ENCODE data around the gene NT5DC1. TPM values are rescaled to one million over a fixed set of nuclear protein-coding genes. Genes with fewer than 3 reads are reported as not detected.

NT5DC1 gene
- total RNA-seq, 4 donors from 2014 or later: 2.6 to 37.8 (median 6.5) TPM

- TF ChIP-seq CTCF (IDR thresholded peaks at IDR 0.05): no peak
- TF ChIP-seq POLR2A (IDR thresholded peaks at IDR 0.05): no peak
- Histone ChIP-seq H3K4me1 (peaks cover 5 to 11% of the 10 kb centered on the region in 2 donors), H3K36me3 (no peaks in the 10 kb centered on the region), H3K27ac (peak overlapping the region; percentile 93 to 94), H3K27me3 (no peaks in the 10 kb centered on the region), H3K9me3 (no peaks in the 10 kb centered on the region), H3K4me3 (no peak overlapping the region)
- no peak for DNase-seq
- intact Hi-C loops (cut with DNase I; ENCODE audit: low total_unique reads): no loop called here
Observed at GRCh38 chr6:116255246-116255800, 154.7 kb downstream of the NT5DC1 start.

DNA sequence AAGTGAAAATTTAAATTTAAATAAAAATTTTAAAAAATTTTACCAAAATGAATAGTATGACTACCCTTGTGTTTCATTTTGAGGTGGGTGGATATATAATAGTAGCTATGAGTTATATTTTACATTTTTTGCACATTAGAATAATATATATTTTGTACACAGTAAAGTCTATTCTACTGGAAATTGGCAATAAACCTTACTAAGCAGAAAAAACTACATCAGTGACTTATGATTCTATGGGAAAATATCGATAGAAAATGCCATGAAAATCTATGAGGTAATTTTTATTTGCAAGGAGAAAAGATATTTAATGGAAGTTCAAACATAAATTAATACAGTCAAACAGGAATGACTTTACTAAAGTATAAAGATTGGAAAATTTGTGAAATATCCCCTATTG lies 156.0 kb downstream of the NT5DC1 start:
- intact Hi-C loops (cut with DNase I; ENCODE audit: low total_unique reads): no loop called here
- DNase-seq: no peak
- Histone ChIP-seq H3K27me3 (no peaks in the 10 kb centered on the region), H3K9me3 (no peaks in the 10 kb centered on the region), H3K4me3 (no peak overlapping the region), H3K27ac (no peak overlapping the region), H3K4me1 (peaks cover 0 to 11% of the 10 kb centered on the region in 2 donors), H3K36me3 (no peaks in the 10 kb centered on the region)
- no peak for TF ChIP-seq CTCF (IDR thresholded peaks at IDR 0.05)

DNA sequence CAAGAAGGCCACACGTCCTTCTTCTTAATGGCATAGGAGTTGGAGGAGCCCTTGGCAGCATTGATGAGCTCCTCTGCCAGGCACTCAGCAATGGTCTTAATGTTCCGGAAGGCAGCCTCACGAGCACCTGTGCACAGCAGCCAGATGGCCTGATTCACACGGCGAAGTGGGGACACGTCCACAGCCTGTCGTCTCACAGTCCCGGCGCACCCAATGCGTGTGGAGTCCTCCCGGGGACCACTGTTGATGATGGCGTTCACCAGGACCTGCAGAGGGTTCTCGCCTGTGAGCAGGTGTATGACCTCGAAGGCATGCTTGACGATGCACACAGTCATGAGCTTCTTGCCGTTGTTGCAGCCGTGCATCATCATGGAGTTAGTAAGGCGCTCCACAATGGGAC lies 157.9 kb downstream of the NT5DC1 start:
- H3K4me3 ChIP-seq: no peak overlapping the region
- H3K27me3 ChIP-seq: no peaks in the 10 kb centered on the region
- peaks cover 0 to 11% of the 10 kb centered on the region in 2 donors for H3K4me1 ChIP-seq
- no peaks in the 10 kb centered on the region for H3K9me3 ChIP-seq
- DNase-seq: no peak
- no peaks in the 10 kb centered on the region for H3K36me3 ChIP-seq
- TF ChIP-seq POLR2A (IDR thresholded peaks at IDR 0.05) (no peak), CTCF (IDR thresholded peaks at IDR 0.05) (no peak)
- intact Hi-C loops (cut with DNase I; ENCODE audit: low total_unique reads): no loop called here
- no peak overlapping the region for H3K27ac ChIP-seq

DNA sequence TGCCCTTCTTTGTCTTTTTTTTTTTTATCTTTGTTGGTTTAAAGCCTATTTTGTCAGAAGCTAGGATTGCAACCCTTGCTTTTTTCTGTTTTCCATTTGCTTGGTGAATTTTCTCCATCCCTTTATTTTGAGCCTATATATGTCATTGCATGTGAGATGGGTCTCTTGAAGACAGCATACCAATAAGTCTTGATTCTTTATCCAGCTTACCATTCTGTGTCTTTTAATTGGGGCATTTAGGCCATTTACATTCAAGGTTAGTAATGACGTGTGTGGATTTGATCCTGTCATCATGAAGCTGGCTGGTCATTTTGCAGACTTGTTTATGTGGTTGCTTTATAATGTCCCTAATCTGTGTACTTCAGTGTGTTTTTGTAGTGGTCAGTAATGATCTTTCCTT lies 162.7 kb downstream of the NT5DC1 start:
- DNase-seq: no peak
- Histone ChIP-seq H3K27me3 (no peaks in the 10 kb centered on the region), H3K4me1 (no peaks in the 10 kb centered on the region), H3K4me3 (no peak overlapping the region), H3K36me3 (no peaks in the 10 kb centered on the region), H3K9me3 (no peaks in the 10 kb centered on the region), H3K27ac (no peak overlapping the region)
- intact Hi-C loops (cut with DNase I; ENCODE audit: low total_unique reads): no loop called here
- no peak for TF ChIP-seq CTCF (IDR thresholded peaks at IDR 0.05)
- TF ChIP-seq POLR2A (IDR thresholded peaks at IDR 0.05): no peak

GRCh38 chr6:116265041-116265829 lies 164.6 kb downstream of the NT5DC1 start:
- Histone ChIP-seq H3K4me1 (no peaks in the 10 kb centered on the region), H3K4me3 (no peak overlapping the region), H3K27me3 (no peaks in the 10 kb centered on the region), H3K9me3 (no peaks in the 10 kb centered on the region), H3K27ac (no peak overlapping the region), H3K36me3 (no peaks in the 10 kb centered on the region)
- TF ChIP-seq POLR2A (IDR thresholded peaks at IDR 0.05): no peak
- no peak for TF ChIP-seq CTCF (IDR thresholded peaks at IDR 0.05)
- intact Hi-C loops (cut with DNase I; ENCODE audit: low total_unique reads): no loop called here
- DNase-seq: no peak
